Measurements from ENCODE around the gene GPR55.

- TF ChIP-seq POLR2A (IDR thresholded peaks at IDR 0.05) (no peak), CTCF (IDR thresholded peaks at IDR 0.05) (no peak)
These were observed 6.7 kb upstream of the GPR55 start for GRCh38 chr2:230931556-230932231.
